DMS 273 (cell line): ENCODE measurements around the gene RITA1.

Experiments
- DNase-seq: peaks from one replicate; lab custom pipeline; 2025; ENCODE audit not compliant: unreplicated experiment; lab: John Stamatoyannopoulos, UW

RITA1 gene

GRCh38 chr12:113227686-113228391 lies 42.3 kb downstream of the RITA1 start:
- no peak for DNase-seq

- no peak for DNase-seq
These were observed 43.0 kb downstream of the RITA1 start for GRCh38 chr12:113228394-113229028.

- peak; percentile 8 for DNase-seq
These were observed 45.1 kb downstream of the RITA1 start for GRCh38 chr12:113230315-113231234.

GRCh38 chr12:113231235-113232088 lies 45.9 kb downstream of the RITA1 start:
- DNase-seq, result peak; percentile 33

GRCh38 chr12:113232089-113232839 lies 46.7 kb downstream of the RITA1 start:
- DNase-seq, result peak; percentile 59

GRCh38 chr12:113232840-113233585 lies 47.5 kb downstream of the RITA1 start:
- peak; percentile 93 for DNase-seq

GRCh38 chr12:113233967-113234366 lies 48.4 kb downstream of the RITA1 start:
- no peak for DNase-seq

- no peak for DNase-seq
These were observed 49.0 kb downstream of the RITA1 start for GRCh38 chr12:113234483-113234882.

- no peak for DNase-seq
These were observed 50.5 kb downstream of the RITA1 start for GRCh38 chr12:113235976-113236375.

- DNase-seq, result no peak
These were observed 51.2 kb downstream of the RITA1 start for GRCh38 chr12:113236539-113237399.

- no peak for DNase-seq
These were observed 52.2 kb downstream of the RITA1 start for GRCh38 chr12:113237748-113238147.

- no peak for DNase-seq
These were observed 52.8 kb downstream of the RITA1 start for GRCh38 chr12:113238309-113238708.

GRCh38 chr12:113239288-113239771 lies 53.8 kb downstream of the RITA1 start:
- DNase-seq, result no peak

GRCh38 chr12:113239811-113240331 lies 54.4 kb downstream of the RITA1 start:
- peak; percentile 13 for DNase-seq

GRCh38 chr12:113240395-113240794 lies 54.9 kb downstream of the RITA1 start:
- DNase-seq, result no peak

GRCh38 chr12:113241191-113242025 lies 55.9 kb downstream of the RITA1 start:
- peak; percentile 90 for DNase-seq
